ENCODE measurements around the gene BCL11B. TPM values are rescaled to one million over a fixed set of nuclear protein-coding genes. Genes with fewer than 3 reads are reported as not detected.

BCL11B gene
- total and polyA plus RNA-seq, 10 of the 15 experiments (the other 5 are each of a cell fraction or from before 2014, with no cell fraction given): 0.38 to 5.5 (median 1.3) TPM

- no peak for TF ChIP-seq BACH1 (IDR thresholded peaks at IDR 0.05; ENCODE audit: borderline replicate concordance)
- no peak for TF ChIP-seq NFXL1 (IDR thresholded peaks at IDR 0.05; ENCODE audit: borderline replicate concordance)
Observed at GRCh38 chr14:99183716-99184115, 88.3 kb downstream of the BCL11B start (continued).

- Histone ChIP-seq H3K4me2 (ENCODE audit: control insufficient read depth, insufficient read depth) (no peak overlapping the region), H3K79me2 (ENCODE audit: control insufficient read depth, insufficient read depth, low read length) (no peaks in the 10 kb centered on the region), H3K27me3 (replicated peaks in 1 of 2; ENCODE audit: control insufficient read depth in 2 of 2, insufficient read depth in 2 of 2, low read length in 1 of 2) (no peaks in the 10 kb centered on the region), H3K9me3 (replicated peaks; ENCODE audit: control insufficient read depth, insufficient read depth, low read length) (no peaks in the 10 kb centered on the region; the same call in 2 of the 3 replicates), H3K9ac (ENCODE audit: control insufficient read depth, insufficient read depth, low read length) (no peak overlapping the region), H3K27ac (ENCODE audit: control insufficient read depth, insufficient read depth) (no peak overlapping the region), H3K4me3 (no peak overlapping the region), H3K36me3 (ENCODE audit: control insufficient read depth in 2 of 2, insufficient read depth in 2 of 2, low read length in 1 of 2) (no peaks in the 10 kb centered on the region), H3K4me1 (ENCODE audit: control insufficient read depth, insufficient read depth, low read length) (no peaks in the 10 kb centered on the region), H2AFZ (ENCODE audit: control insufficient read depth, low read depth, low read length) (no peak overlapping the region), H4K20me1 (ENCODE audit: control insufficient read depth, insufficient read depth) (no peaks in the 10 kb centered on the region)
- FAIRE-seq (no peak), DNase-seq (ENCODE audit: low read depth, low spot score) (no peak), ATAC-seq (no peak)
- intact Hi-C loops (cut with micrococcal nuclease; ENCODE audit: unreplicated experiment): no loop called here
- ChIA-PET RAD21 (ENCODE audit: unreplicated experiment) (no interaction called here), CTCF (no interaction called here), POLR2A (no interaction called here), SMC1A (ENCODE audit: uncharacterized antibody, unreplicated experiment) (no interaction called here)
- in situ Hi-C loops (cut with MboI): no loop called here
- no TSS peak for BruUV-seq (replicated peaks)
- 46% methylated on average over 12 of the region's 12 CpGs for WGBS (ENCODE audit: insufficient coverage, insufficient replicate concordance, low lambda C conversion rate, missing lambda C conversion rate)
- TF ChIP-seq HDAC2 (IDR thresholded peaks at IDR 0.05) (no peak), DPF2 (IDR thresholded peaks at IDR 0.05) (no peak), SUPT20H (IDR thresholded peaks at IDR 0.05; ENCODE audit: borderline replicate concordance, control insufficient read depth, low read depth, low read length) (no peak), E4F1 (IDR thresholded peaks at IDR 0.05; ENCODE audit: borderline replicate concordance, partially characterized antibody) (no peak), RCOR1 (conservative IDR thresholded peaks at IDR 0.05; ENCODE audit: low read depth, low read length) (no peak), ZNF622 (IDR thresholded peaks at IDR 0.05) (no peak), TCF7 (IDR thresholded peaks at IDR 0.05; ENCODE audit: borderline replicate concordance) (no peak), RBBP5 (conservative IDR thresholded peaks at IDR 0.05) (no peak), HCFC1 (IDR thresholded peaks at IDR 0.05; ENCODE audit: low read length) (no peak), TBL1XR1 (IDR thresholded peaks at IDR 0.05; ENCODE audit: low read depth, low read length) (no peak), USF2 (IDR thresholded peaks at IDR 0.05; ENCODE audit: borderline replicate concordance, low read depth, low read length) (no peak), BCLAF1 (IDR thresholded peaks at IDR 0.05) (no peak), CEBPB (IDR thresholded peaks at IDR 0.05; ENCODE audit: borderline replicate concordance in 1 of 2, low read depth in 2 of 2, low read length in 2 of 2) (no peak), ELK1 (IDR thresholded peaks at IDR 0.05; ENCODE audit: low read depth, low read length) (no peak)
Observed at GRCh38 chr14:99183311-99183710, 88.7 kb downstream of the BCL11B start.
